Measurements from ENCODE around the gene TTF1.
A peak's percentile ranks its signal among the peaks of the same experiment; 100 is the strongest.
"Not testable (repeated sequence)": the region's sequence is repeated elsewhere in the genome, so short reads cannot be mapped to it uniquely, and the experiment has no call there.

TTF1 gene

DNA sequence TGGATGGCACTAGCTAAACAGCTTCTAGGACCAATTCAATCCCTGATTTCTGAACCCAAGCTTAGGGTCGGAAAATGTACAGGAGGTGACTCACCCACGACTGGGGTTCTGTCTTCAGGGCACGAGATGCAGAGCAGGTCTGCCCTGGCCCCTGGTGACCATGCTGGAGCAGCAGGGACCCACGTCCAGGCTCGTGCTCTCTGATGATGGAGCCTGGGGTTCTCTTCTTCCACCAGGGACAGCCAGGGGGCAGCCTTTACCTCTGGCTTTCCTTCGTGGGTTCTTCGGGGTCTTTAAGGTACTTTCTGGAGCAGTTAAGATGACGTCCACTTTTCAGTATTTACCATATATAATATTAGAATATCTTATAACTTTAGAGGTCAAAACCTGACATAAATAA lies 5.4 kb upstream of the TTF1 start:
- DNase-seq: peak; percentile 17

DNA sequence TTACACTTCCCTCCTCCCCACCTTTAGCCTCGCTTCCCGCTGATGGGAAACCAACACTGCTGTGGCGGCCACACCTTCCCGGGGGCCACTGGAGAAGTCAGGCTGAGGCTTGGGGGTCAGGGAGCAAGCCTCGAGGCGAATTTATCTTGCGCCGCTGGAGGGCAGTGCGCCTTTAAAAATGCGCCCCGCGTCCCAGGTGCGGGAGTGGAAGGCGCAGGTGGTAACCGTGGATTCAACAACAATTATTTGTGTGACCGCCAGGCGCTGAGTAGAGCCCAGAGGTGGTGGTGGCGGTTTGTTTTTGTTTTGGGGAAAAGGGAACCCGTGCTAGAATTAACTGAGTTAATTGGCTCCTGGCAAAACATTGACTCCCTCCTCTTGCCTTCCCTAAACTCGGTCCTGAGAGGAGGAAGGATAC lies 4.5 kb upstream of the TTF1 start:
- DNase-seq: peak; percentile 73

GRCh38 chr9:132410642-132411041 lies 4.0 kb upstream of the TTF1 start:
- DNase-seq: no peak

- peak; percentile 92 for DNase-seq
These were observed 3.3 kb upstream of the TTF1 start, which contains the start of gene CFAP77 for GRCh38 chr9:132409828-132410528. Gene CFAP77 (plus strand): TSS chr9:132410211. CDS start chr9:132410272, 61 bp downstream.

GRCh38 chr9:132408521-132408920 lies 1.9 kb upstream of the TTF1 start:
- DNase-seq: no peak

- DNase-seq: no peak
These were observed 556 bp upstream of the TTF1 start for GRCh38 chr9:132407196-132407595.

DNA sequence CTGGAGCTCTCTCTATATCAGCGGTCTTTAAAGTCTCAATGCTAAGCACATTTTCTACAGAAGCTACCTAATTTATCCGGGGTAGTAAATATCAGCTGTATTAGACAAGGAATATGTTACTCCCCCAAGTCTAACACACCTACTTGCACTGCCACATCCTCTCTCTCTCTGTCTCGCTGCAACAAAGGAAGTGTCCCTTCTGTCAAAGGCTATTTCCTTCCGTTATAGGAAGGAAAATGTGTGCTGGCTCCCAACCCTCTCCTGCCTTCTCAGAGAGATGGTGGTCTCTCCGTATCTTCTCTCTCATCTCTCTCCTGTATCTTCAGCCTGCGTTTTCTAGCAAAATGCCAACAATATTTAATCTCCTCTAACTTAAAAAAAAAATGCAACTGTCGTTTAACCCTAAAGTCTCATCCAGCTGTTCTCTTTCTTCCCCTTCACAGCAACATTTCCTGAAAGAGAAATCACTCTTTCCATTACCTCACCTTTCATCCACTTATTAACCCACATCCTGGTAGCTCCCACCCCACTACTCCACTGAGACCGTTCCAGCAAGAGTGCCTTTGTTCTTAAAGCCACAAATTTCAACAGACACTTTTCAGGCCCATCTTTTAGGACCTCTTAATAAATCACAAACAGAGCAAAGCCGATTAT lies 2.3 kb downstream of the TTF1 start:
- no peak for DNase-seq

GRCh38 chr9:132401824-132402223 lies 4.8 kb downstream of the TTF1 start:
- peak; percentile 50 for DNase-seq

- DNase-seq: no peak
These were observed 11.1 kb downstream of the TTF1 start for GRCh38 chr9:132395560-132395959.

DNA sequence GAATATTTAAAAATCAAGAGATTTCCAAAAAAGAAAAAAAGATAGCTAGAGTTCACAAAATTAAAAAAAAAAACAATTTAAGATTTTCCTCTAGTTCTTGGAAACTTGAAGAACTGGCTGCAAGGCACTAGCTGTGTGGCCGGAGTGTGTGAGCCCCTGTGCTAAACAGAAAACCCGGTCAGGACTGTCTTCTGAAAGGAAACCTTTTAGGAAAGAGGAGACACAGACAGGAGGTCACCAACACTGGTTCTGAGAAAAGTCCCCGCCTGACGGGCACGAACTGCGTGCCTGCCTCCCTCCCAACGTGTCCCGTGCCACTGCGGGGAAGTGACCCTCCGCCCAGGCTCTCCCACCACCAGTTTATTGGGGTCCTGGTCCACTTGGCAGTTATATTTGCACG lies 15.2 kb downstream of the TTF1 start:
- no peak for DNase-seq

DNA sequence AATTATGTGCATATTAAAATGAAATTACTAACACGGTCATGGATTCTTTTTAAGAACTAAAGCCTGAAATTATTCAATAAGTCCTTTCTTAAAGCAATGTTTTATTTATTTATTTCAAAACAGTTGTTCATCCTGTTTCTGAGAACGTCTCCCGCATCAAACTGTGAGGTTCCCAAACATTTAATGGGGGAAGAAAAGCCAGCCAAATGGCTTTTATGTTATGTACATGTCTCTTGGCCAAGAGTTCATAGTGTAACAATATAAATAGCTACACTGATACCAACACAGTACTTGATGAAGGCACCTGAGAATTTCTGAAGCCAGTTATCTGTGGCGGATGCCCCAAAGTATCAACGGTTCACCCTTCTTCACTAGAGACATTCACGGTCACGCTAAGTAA lies 15.7 kb downstream of the TTF1 start:
- DNase-seq: no peak

GRCh38 chr9:132387133-132387532 lies 19.5 kb downstream of the TTF1 start:
- no peak for DNase-seq

DNA sequence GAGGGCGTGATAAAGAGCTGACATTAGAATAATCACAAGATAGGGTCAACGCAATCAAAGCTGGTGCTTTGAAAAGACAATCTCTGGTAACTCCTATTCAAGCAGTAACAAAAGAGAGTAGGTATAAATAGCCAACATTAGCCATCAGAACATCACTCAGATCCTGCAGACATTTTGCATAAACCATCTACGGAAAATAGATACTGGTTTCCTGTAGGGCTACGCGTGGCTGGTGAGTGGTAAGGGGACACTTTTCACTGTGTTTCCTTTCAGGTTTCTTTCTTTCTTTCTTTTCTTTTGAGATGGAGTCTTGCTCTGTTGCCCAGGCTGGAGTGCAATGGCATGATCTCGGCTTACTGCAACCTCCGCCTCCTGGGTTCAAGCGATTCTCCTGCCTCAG lies 22.3 kb downstream of the TTF1 start:
- no peak for DNase-seq

DNA sequence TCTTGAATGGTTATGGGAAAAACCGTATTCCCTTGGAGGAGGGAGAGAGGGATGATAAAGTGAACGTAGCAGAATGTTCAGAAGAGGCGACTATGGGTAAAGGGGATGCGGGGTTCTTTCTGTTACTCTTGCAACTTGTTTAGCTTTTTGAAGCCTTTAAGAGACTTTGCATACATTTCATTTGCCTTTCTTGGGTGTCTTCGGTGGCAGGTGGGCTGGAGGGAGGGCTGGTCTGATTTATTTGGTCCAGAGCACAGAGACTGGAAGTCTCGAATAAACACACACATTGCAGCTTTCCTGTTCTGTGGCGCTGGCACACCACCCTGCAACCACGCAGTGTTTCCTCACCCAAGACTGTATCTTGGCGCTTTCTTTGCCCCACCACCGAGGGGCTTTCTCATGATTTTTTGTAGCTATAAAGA lies 23.2 kb downstream of the TTF1 start:
- DNase-seq: no peak

- no peak for DNase-seq
These were observed 24.6 kb downstream of the TTF1 start for GRCh38 chr9:132381966-132382541.

- not testable (repeated sequence) for DNase-seq
These were observed 28.2 kb downstream of the TTF1 start for GRCh38 chr9:132378416-132378815.

- DNase-seq: not testable (repeated sequence)
These were observed 28.9 kb downstream of the TTF1 start for GRCh38 chr9:132377769-132378168.

DNA sequence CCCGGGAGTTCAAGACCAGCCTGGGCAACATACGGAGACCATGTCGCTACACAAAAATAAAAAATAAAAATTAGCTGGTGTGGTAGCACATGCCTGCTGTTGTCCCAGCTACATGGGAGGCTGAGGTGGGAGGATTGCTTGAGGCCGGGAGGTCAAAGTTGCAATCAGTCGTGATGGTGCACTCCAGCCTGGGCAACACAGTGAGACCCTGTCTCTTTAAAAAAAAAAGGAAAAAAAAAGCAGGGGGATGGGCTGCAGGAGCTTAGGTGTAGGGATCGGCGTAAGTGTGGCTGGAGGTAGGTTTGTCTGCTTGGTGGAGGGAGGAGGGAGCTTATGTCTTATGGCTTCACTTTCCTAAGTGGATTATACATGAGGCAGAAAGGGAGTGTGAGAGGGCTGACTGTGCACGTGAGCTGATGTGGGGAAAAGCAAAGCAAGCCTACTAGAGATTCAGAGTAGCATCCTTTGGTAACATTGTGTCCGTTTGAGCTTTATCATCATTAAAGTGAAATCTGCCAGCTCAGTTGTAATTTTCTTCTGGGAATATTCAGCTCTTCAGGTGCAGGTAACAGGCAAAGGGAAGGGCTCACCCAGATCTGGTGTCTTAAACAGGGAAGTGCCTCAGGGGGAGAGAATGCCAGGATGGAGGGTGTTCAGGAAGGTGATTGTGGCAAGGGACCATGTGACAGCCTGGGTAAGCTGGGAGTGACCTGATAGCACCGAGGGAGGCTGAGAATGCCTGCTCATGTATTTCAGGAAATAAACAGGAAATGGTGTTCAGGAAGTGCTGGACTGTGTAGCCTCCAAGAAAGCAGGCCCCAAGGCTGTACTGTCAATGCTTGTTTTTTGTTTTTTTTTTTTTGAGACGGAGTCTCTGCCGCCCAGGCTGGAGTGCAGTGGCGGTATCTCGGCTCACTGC lies 34.2 kb downstream of the TTF1 start:
- DNase-seq: no peak

- DNase-seq: no peak
These were observed 36.0 kb downstream of the TTF1 start for GRCh38 chr9:132370592-132370991.

GRCh38 chr9:132369421-132369820 lies 37.2 kb downstream of the TTF1 start:
- no peak for DNase-seq

- no peak for DNase-seq
These were observed 38.9 kb downstream of the TTF1 start for GRCh38 chr9:132367613-132368313.

DNA sequence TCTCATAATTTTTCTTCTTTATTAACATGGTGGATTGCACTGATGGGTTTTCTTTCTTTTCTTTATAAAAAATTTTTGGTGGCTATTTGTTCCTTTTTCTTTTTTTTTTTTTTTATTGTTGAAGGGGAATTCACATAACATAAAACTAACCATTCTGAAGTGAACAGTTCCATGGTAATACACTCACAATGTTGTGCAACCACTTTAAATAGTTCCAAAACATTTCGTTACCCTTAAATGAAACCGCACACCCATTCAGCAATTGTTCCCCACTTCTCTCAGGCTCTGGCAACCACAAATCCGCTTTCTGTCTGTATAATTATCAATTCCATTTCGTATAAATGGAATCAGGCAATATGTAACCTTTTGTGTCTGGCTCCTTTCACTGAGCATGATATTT lies 40.2 kb downstream of the TTF1 start:
- no peak for DNase-seq
